ENCODE measurements around the gene LETM1. TPM values are rescaled to one million over a fixed set of nuclear protein-coding genes. Genes with fewer than 3 reads are reported as not detected.

The LETM1 gene
- total and polyA plus RNA-seq, 2 donors (not counting 3 experiments of a cell fraction or from before 2014, with no cell fraction given): 25.6 to 62.5 TPM

DNA sequence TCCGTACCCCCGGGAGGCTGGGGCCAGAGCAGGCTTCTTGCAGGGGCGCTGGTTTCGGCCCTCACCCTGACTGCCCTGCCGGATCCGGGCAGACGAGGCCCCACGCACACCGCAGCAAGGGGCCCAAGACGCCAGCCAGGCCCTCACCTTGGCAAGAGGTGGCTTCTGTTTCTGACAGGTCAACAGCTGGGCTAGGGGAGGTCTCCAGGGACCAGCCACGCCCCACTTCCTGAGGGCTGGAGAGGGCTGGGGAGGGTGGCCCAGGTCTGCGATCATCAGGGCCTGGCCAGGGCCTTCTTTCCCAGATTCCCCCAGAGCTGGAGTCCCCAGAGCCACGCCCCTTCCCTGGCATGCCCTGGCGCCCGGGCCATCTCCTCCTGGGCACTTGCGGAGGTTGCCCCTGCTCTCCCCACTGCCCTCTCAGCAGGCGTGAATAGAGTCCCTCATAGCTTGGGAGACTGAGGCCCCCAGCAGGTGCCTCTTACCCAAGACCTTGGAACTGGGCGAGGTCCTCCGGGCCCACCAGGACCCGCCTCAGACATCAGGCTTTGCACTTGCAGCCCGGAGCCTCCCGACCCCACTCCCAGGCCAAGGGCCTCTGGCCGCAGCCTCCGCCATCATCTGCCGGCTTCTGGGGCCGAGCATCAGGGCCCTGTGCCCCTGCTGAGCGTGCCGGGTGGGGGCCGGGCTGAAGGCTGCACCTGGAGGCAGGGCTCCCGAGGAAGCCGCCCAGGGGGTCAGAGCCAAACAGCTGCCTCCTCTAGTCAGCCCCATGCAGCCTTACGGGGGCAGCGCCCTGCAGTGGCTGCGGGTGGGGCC, 69.2 kb downstream of the LETM1 start:
- no peaks in the 10 kb centered on the region for H3K9me1 ChIP-seq (replicated peaks; ENCODE audit: control insufficient read depth, extremely low read depth, insufficient read depth, low read length)
- H2AFZ ChIP-seq (ENCODE audit: low read depth, low read length): no peak overlapping the region
- TF ChIP-seq, protein P1, sequence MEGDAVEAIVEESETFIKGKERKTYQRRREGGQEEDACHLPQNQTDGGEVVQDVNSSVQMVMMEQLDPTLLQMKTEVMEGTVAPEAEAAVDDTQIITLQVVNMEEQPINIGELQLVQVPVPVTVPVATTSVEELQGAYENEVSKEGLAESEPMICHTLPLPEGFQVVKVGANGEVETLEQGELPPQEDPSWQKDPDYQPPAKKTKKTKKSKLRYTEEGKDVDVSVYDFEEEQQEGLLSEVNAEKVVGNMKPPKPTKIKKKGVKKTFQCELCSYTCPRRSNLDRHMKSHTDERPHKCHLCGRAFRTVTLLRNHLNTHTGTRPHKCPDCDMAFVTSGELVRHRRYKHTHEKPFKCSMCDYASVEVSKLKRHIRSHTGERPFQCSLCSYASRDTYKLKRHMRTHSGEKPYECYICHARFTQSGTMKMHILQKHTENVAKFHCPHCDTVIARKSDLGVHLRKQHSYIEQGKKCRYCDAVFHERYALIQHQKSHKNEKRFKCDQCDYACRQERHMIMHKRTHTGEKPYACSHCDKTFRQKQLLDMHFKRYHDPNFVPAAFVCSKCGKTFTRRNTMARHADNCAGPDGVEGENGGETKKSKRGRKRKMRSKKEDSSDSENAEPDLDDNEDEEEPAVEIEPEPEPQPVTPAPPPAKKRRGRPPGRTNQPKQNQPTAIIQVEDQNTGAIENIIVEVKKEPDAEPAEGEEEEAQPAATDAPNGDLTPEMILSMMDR (IDR thresholded peaks at IDR 0.05; ENCODE audit: extremely low read depth in 1 of 2, insufficient read depth in 1 of 2, low read depth in 1 of 2, low read length in 2 of 2): no peak
- no peak for TF ChIP-seq JUN (IDR thresholded peaks at IDR 0.05; ENCODE audit: borderline replicate concordance, insufficient read depth, insufficient read length, low read depth)
- TF ChIP-seq GATA2 (IDR thresholded peaks at IDR 0.05; ENCODE audit: insufficient read depth, insufficient read length, low read depth, low read length): no peak
- TF ChIP-seq POLR2AphosphoS5 (IDR thresholded peaks at IDR 0.05; ENCODE audit: insufficient read depth, low read depth, low read length): no peak
- TF ChIP-seq FOS (IDR thresholded peaks at IDR 0.05; ENCODE audit: borderline replicate concordance, insufficient read depth, low read length): no peak
- intact Hi-C loops (cut with micrococcal nuclease): no loop called here
- no peak overlapping the region for H3K4me3 ChIP-seq (replicated peaks in 1 of 3; ENCODE audit: insufficient read depth in 1 of 3, low read depth in 1 of 3, low read length in 3 of 3)
- H3K36me3 ChIP-seq (ENCODE audit: control insufficient read depth in 2 of 2, extremely low read depth in 1 of 2, insufficient read depth in 2 of 2, low read length in 2 of 2): no peaks in the 10 kb centered on the region
- H3K4me2 ChIP-seq (ENCODE audit: insufficient read depth, low read length): no peak overlapping the region
- H3K9me3 ChIP-seq (replicated peaks; ENCODE audit: control insufficient read depth, insufficient read depth, low read length): no peaks in the 10 kb centered on the region
- CTCF ChIA-PET: no interaction called here
- POLR2A ChIA-PET: no interaction called here
- FAIRE-seq (no peak), DNase-seq (ENCODE audit: low read depth, low spot score) (no peak)
- H3K27me3 ChIP-seq (ENCODE audit: control insufficient read depth in 2 of 2, insufficient read depth in 2 of 2, low read length in 2 of 2): peaks cover 0 to 2% of the 10 kb centered on the region in 2 experiments
- H4K20me1 ChIP-seq (replicated peaks; ENCODE audit: control insufficient read depth, extremely low read depth, insufficient read depth, low read length): no peaks in the 10 kb centered on the region
- H3K9ac ChIP-seq (replicated peaks; ENCODE audit: extremely low read depth, insufficient read depth, low read length): no peak overlapping the region
- no TSS peak for BruUV-seq (replicated peaks)
- no peaks in the 10 kb centered on the region for H3K79me2 ChIP-seq (ENCODE audit: control insufficient read depth, insufficient read depth, low read length)
- dilution Hi-C loops (cut with MboI; ENCODE audit: extremely low pct_ligation_motif_present, low sequenced_read_pairs): no loop called here
- H3K4me1 ChIP-seq (ENCODE audit: control insufficient read depth, extremely low read depth, insufficient read depth, low read length): no peaks in the 10 kb centered on the region
- H3K27ac ChIP-seq (ENCODE audit: insufficient read depth, low read depth, low read length): no peak overlapping the region

Data from endothelial cell of umbilical vein (primary cell).